Measurements from ENCODE around the gene GULP1. TPM values are rescaled to one million over a fixed set of nuclear protein-coding genes. Genes with fewer than 3 reads are reported as not detected.

Gene GULP1
- total RNA-seq, 2 donors from 2014 or later, result 15.3 to 26.5 TPM

DNA sequence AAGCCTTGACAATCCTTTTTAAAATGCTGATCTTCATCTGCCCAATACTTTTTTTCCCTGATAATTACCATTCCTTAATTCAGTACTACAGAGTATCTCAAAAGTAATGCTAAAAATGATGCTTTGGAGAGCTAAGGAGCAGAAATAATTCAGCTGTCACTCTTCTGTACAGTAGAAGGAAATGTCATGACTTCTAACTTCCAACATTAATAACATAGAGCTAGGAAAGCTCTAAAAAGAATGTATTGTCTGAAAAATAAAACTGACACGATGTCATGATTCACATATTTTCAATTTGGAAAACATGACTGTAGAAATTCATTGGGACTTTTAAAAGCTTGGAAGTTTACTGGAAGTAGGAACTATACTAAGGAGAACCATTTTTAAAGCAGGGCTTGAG lies 212.3 kb downstream of the GULP1 start:
- peaks cover 11% of the 10 kb centered on the region for H3K4me1 Mint-ChIP-seq
- H3K4me3 Mint-ChIP-seq, result no peak overlapping the region
- H3K4me3 ChIP-seq (ENCODE audit: low read length), result no peak overlapping the region
- H3K27me3 ChIP-seq (ENCODE audit: control insufficient read depth, insufficient read depth, low read length, poor library complexity, severe bottlenecking), result no peaks in the 10 kb centered on the region
- H3K4me1 ChIP-seq (ENCODE audit: control insufficient read depth, insufficient read depth, low read length), result peaks cover 4% of the 10 kb centered on the region
- no peaks in the 10 kb centered on the region for H3K36me3 Mint-ChIP-seq (ENCODE audit: low read depth)
- no peak for DNase-seq
- no peaks in the 10 kb centered on the region for H3K9me3 ChIP-seq (ENCODE audit: control insufficient read depth, low read length)
- H3K9ac ChIP-seq (ENCODE audit: extremely low read depth, low read length, poor library complexity, severe bottlenecking), result no peak overlapping the region
- H3K27ac ChIP-seq (ENCODE audit: low read depth, low read length), result no peak overlapping the region
- H3K27ac Mint-ChIP-seq, result no peak overlapping the region
- H3K27me3 Mint-ChIP-seq (ENCODE audit: insufficient read depth), result no peaks in the 10 kb centered on the region
- 86 to 100% methylated on average over 1 of the region's 1 CpG for WGBS, 2 experiments (ENCODE audit: insufficient coverage in 1 of 2, insufficient read length in 1 of 2)
- H3K9me3 Mint-ChIP-seq, result no peaks in the 10 kb centered on the region
- TF ChIP-seq, protein P1, sequence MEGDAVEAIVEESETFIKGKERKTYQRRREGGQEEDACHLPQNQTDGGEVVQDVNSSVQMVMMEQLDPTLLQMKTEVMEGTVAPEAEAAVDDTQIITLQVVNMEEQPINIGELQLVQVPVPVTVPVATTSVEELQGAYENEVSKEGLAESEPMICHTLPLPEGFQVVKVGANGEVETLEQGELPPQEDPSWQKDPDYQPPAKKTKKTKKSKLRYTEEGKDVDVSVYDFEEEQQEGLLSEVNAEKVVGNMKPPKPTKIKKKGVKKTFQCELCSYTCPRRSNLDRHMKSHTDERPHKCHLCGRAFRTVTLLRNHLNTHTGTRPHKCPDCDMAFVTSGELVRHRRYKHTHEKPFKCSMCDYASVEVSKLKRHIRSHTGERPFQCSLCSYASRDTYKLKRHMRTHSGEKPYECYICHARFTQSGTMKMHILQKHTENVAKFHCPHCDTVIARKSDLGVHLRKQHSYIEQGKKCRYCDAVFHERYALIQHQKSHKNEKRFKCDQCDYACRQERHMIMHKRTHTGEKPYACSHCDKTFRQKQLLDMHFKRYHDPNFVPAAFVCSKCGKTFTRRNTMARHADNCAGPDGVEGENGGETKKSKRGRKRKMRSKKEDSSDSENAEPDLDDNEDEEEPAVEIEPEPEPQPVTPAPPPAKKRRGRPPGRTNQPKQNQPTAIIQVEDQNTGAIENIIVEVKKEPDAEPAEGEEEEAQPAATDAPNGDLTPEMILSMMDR (conservative IDR thresholded peaks at IDR 0.05), result no peak
- no peaks in the 10 kb centered on the region for H3K36me3 ChIP-seq (ENCODE audit: control insufficient read depth, insufficient read depth, low read length)

DNA sequence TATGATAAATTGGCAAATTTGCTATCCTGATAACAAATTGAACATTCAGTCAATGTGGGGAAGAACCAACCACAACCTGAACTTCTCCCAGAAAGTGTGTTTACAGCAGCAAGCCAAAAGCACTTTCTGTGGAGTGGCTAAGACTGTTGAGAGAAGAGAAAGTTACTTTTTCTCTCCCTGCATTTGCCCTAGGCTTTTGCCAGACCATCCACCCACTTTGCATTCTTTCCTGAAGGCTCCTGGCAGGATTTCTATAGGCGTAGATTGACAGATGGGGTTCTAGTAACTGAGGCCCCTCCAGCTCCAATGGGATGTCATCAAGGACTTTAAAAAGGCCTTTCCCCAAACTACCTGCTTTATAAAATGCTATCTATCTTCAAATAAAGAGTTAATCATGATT lies 215.2 kb downstream of the GULP1 start:
- Mint-ChIP-seq H3K27me3 (ENCODE audit: insufficient read depth) (no peaks in the 10 kb centered on the region), H3K4me1 (peaks cover 11% of the 10 kb centered on the region), H3K4me3 (no peak overlapping the region), H3K27ac (no peak overlapping the region), H3K36me3 (ENCODE audit: low read depth) (no peaks in the 10 kb centered on the region), H3K9me3 (no peaks in the 10 kb centered on the region)
- no peak overlapping the region for H3K4me3 ChIP-seq (ENCODE audit: low read length)
- H3K27me3 ChIP-seq (ENCODE audit: control insufficient read depth, insufficient read depth, low read length, poor library complexity, severe bottlenecking), result no peaks in the 10 kb centered on the region
- H3K4me1 ChIP-seq (ENCODE audit: control insufficient read depth, insufficient read depth, low read length), result peaks cover 6% of the 10 kb centered on the region
- H3K36me3 ChIP-seq (ENCODE audit: control insufficient read depth, insufficient read depth, low read length), result no peaks in the 10 kb centered on the region
- H3K27ac ChIP-seq (ENCODE audit: low read depth, low read length), result no peak overlapping the region
- no peak overlapping the region for H3K9ac ChIP-seq (ENCODE audit: extremely low read depth, low read length, poor library complexity, severe bottlenecking)
- DNase-seq, result no peak
- 78% methylated on average over 1 of the region's 1 CpG; no CpG with 5 or more reads in 1 of the 2 experiments for WGBS, 2 experiments (ENCODE audit: insufficient coverage in 1 of 2, insufficient read length in 1 of 2)
- TF ChIP-seq, protein P1 (conservative IDR thresholded peaks at IDR 0.05), result no peak
- no peaks in the 10 kb centered on the region for H3K9me3 ChIP-seq (ENCODE audit: control insufficient read depth, low read length)

DNA sequence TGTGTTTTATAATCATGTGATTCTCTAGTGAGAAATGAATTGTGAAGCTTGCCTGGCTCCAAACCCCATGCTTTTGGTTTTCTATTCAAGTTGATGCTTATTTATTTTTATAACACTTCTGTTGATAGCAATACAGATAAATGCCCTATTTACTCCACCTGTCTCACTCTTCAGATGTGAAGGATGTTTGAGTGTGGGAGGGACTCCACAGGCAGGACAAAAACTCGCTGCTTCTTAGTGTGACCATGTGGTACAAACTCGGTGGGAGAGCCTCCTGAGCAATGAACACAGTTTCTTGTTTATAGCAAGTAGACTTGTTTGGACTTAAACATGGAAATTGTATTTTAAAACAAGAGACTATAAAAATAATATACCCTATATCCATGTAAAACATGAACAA lies 219.7 kb downstream of the GULP1 start:
- TF ChIP-seq, protein P1 (conservative IDR thresholded peaks at IDR 0.05), result no peak
- Histone ChIP-seq H3K9ac (ENCODE audit: extremely low read depth, low read length, poor library complexity, severe bottlenecking) (no peak overlapping the region), H3K27me3 (ENCODE audit: control insufficient read depth, insufficient read depth, low read length, poor library complexity, severe bottlenecking) (no peaks in the 10 kb centered on the region), H3K27ac (ENCODE audit: low read depth, low read length) (no peak overlapping the region), H3K4me3 (ENCODE audit: low read length) (no peak overlapping the region), H3K36me3 (ENCODE audit: control insufficient read depth, insufficient read depth, low read length) (no peaks in the 10 kb centered on the region), H3K9me3 (ENCODE audit: control insufficient read depth, low read length) (no peaks in the 10 kb centered on the region), H3K4me1 (ENCODE audit: control insufficient read depth, insufficient read depth, low read length) (peaks cover 2% of the 10 kb centered on the region)
- DNase-seq, result no peak
- H3K9me3 Mint-ChIP-seq, result no peaks in the 10 kb centered on the region
- no peaks in the 10 kb centered on the region for H3K27me3 Mint-ChIP-seq (ENCODE audit: insufficient read depth)
- 77 to 100% methylated on average over 1 to 2 of the region's 2 CpGs for WGBS, 2 experiments (ENCODE audit: insufficient coverage in 1 of 2, insufficient read length in 1 of 2)
- H3K4me1 Mint-ChIP-seq, result peaks cover 16% of the 10 kb centered on the region
- H3K4me3 Mint-ChIP-seq, result no peak overlapping the region
- no peaks in the 10 kb centered on the region for H3K36me3 Mint-ChIP-seq (ENCODE audit: low read depth)
- no peak overlapping the region for H3K27ac Mint-ChIP-seq

Measured in endodermal cell (in vitro differentiated cells).